Measurements from ENCODE around the gene EVI5L. TPM values are rescaled to one million over a fixed set of nuclear protein-coding genes. Genes with fewer than 3 reads are reported as not detected.
A peak's percentile ranks its signal among the peaks of the same experiment; 100 is the strongest.

The EVI5L gene
- total RNA-seq, 1 donor from 2014 or later = 17.2 TPM

- TF ChIP-seq POLR2AphosphoS5 (IDR thresholded peaks at IDR 0.05; ENCODE audit: insufficient read depth in 1 of 2, low read depth in 1 of 2) (peak; percentile 95 to 97), CTCF (IDR thresholded peaks at IDR 0.05) (peak; percentile 13 to 70 (median 37)), POLR2A (IDR thresholded peaks at IDR 0.05) (peak in 1 of 2 donors; percentile 84)
- Histone ChIP-seq H3K27ac (peak within 1 kb of the TSS; percentile 91), H3K4me1 (peaks cover 69% of the 10 kb centered on the region), H3K36me3 (peaks cover 0 to 9% of the 10 kb centered on the region in 2 donors), H3K27me3 (no peaks in the 10 kb centered on the region), H3K4me3 (peak within 1 kb of the TSS; percentile 86 to 99), H3K9me3 (no peaks in the 10 kb centered on the region)
- peak; percentile 99 to 100 for DNase-seq (ENCODE audit: extremely low spot score in 2 of 2)
- intact Hi-C loops (cut with DNase I) = no loop called here
These were observed 73.4 kb downstream of the EVI5L start, which contains the start of gene MAP2K7 for GRCh38 chr19:7903244-7904073. MAP2K7 (plus strand) TSS chr19:7903877; CDS start chr19:7903945, 68 bp downstream.

GRCh38 chr19:7904074-7905020 lies 74.3 kb downstream of the EVI5L start:
- no peaks in the 10 kb centered on the region for H3K9me3 ChIP-seq
- DNase-seq (ENCODE audit: extremely low spot score in 2 of 2) = no peak
- intact Hi-C loops (cut with DNase I) = no loop called here
- peaks cover 0 to 9% of the 10 kb centered on the region in 2 donors for H3K36me3 ChIP-seq
- H3K4me1 ChIP-seq = peaks cover 70% of the 10 kb centered on the region
- no peak for TF ChIP-seq POLR2A (IDR thresholded peaks at IDR 0.05)
- TF ChIP-seq POLR2AphosphoS5 (IDR thresholded peaks at IDR 0.05; ENCODE audit: insufficient read depth in 1 of 2, low read depth in 1 of 2) = no peak
- no peak for TF ChIP-seq CTCF (IDR thresholded peaks at IDR 0.05)
- H3K27ac ChIP-seq = peak overlapping the region; percentile 91
- H3K27me3 ChIP-seq = no peaks in the 10 kb centered on the region
- peak overlapping the region; percentile 86 to 99 for H3K4me3 ChIP-seq

GRCh38 chr19:7905268-7905667 lies 75.2 kb downstream of the EVI5L start:
- no peak for DNase-seq (ENCODE audit: extremely low spot score in 2 of 2)
- Histone ChIP-seq H3K4me3 (no peak overlapping the region), H3K9me3 (no peaks in the 10 kb centered on the region), H3K27ac (no peak overlapping the region), H3K36me3 (peaks cover 0 to 16% of the 10 kb centered on the region in 2 donors), H3K4me1 (peaks cover 61% of the 10 kb centered on the region), H3K27me3 (no peaks in the 10 kb centered on the region)
- intact Hi-C loops (cut with DNase I) = no loop called here
- no peak for TF ChIP-seq POLR2A (IDR thresholded peaks at IDR 0.05)
- no peak for TF ChIP-seq CTCF (IDR thresholded peaks at IDR 0.05)
- no peak for TF ChIP-seq POLR2AphosphoS5 (IDR thresholded peaks at IDR 0.05; ENCODE audit: insufficient read depth in 1 of 2, low read depth in 1 of 2)

GRCh38 chr19:7905859-7906258 lies 75.8 kb downstream of the EVI5L start:
- peaks cover 56% of the 10 kb centered on the region for H3K4me1 ChIP-seq
- no peak for DNase-seq (ENCODE audit: extremely low spot score in 2 of 2)
- intact Hi-C loops (cut with DNase I) = no loop called here
- H3K4me3 ChIP-seq = no peak overlapping the region
- no peaks in the 10 kb centered on the region for H3K27me3 ChIP-seq
- H3K27ac ChIP-seq = no peak overlapping the region
- TF ChIP-seq POLR2AphosphoS5 (IDR thresholded peaks at IDR 0.05; ENCODE audit: insufficient read depth in 1 of 2, low read depth in 1 of 2) (no peak), CTCF (IDR thresholded peaks at IDR 0.05) (no peak), POLR2A (IDR thresholded peaks at IDR 0.05) (no peak)
- H3K36me3 ChIP-seq = peaks cover 0 to 22% of the 10 kb centered on the region in 2 donors
- H3K9me3 ChIP-seq = no peaks in the 10 kb centered on the region
